HG03558 (cell line): Measurements from ENCODE around the gene SLCO4C1.

Experiments
- ATAC-seq: cut with Tn5 transposase; IDR thresholded peaks from one replicate; pipeline ENCODE4 v1.9.1; 2021; ENCODE audit warnings: moderate number of reproducible peaks; ENCODE audit not compliant: unreplicated experiment; ENCODE audit errors: extremely low read depth

SLCO4C1 gene

DNA sequence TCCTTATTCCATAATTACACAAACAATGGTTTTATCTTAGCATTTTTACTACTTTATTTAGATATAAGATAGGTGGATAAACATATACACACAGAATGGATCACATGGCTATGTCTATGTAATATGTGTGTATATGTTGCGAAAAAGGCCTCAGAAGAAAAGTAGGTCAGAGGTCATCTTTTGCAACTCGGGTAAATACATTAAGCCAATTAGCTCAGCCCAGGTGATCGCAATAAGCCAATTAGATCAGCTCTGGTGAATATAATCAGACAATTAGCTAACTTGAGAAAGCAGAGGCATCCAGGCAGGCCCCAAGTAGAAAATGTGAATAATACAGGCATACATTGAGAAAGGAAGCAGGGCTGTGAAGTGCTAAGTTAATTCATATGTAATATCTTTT lies 24.3 kb downstream of the SLCO4C1 start:
- ATAC-seq = no peak

DNA sequence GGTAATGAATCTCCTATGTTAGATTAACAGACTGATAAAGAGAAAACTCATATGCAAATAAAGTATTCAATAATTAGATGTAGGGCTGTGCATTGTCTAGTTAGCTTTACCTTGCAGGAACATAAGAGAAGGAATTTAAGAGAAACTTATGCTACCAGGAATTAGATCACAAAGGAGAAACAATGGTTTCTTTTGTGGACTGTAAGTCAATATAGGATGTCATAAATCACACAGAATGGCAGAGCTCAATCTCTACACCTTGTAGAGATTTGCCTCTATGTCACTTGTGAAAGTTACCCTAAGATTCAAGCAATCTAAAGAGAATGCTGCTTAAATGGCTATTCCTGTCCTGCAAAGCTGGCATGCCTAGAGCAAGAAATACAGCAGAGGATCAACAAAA lies 26.0 kb downstream of the SLCO4C1 start:
- no peak for ATAC-seq

DNA sequence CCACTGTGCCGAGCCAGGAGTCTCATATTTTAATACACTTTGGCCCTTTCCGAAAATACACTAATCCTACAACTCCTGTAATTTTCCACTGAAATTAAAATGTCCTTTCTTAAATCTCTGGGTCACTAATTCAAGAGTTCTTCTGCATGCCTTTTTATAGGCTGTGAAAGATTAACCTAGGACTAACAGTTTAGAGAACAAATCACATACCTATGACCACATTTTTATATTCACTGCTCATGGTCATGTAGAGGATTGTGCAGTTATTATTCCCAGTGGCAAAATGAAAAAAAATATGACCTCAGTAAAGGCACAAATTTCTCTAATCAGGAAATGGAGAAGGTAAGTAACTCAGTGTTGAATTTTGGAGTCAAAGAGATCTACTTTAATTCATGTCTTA lies 33.4 kb downstream of the SLCO4C1 start:
- no peak for ATAC-seq

DNA sequence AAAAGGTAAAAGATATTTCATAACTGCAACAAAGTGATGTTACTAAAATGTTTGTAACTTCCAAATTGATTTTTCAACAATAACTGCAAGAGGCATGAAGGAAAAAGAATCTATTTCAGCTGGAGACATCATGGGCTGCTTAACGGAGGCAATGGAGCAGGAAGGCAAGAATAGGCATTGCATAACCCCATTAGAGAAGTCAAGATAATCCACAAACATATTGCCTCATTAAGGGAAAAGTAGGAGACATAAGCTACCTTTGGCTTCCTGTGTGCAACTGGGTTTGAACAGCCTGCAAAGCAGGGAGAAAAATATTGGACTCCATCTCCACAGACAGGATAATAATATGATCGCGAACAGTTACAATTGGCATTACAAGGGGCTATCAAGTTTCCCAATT lies 46.7 kb downstream of the SLCO4C1 start:
- no peak for ATAC-seq

DNA sequence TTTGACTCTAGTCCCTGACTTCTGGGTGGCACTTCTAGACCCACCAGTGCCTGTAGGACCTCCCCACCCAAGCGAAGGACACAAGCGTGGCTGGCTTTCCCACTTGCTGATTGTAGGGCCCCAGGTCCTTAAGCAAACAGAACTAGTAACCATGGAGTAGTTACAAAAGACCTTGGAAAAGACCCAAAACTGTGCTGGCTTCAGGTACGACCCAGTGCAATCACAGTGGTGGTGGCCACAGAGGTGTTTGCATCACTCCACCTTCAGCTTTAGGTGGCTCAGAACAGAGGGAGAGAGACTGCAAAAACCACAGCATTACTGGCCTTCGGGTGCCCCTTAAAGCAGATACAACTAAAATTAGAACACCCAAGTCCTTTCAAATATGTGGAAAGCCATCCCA lies 52.9 kb downstream of the SLCO4C1 start:
- no peak for ATAC-seq

DNA sequence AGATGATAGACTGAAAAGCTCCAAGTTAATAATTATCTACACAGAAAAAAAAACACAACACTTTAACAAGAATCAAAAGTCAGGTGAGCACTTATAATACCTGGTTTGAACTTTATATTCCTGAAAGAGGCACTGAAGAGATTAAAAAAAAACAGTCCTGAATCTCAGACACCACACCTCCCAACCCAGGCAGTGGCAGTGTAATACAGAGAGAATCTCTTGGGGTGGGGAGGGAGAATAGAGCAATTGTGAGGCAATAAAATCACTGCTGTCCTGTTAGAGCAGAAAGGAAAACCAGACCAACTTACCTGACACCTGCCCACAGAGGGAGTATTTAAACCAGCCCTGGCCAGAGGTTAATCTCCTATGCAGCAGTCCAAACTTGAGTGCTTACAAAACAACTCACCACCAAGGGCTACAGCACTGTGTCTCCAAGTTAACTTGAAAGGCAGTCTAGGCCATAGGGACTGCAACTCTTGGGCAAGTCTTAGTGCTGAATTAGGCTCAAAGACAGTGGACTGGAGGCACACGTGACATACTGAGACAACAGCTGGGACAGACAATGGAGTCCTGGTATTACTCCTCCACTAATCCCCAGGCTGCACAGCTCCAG lies 54.2 kb downstream of the SLCO4C1 start:
- ATAC-seq = no peak

DNA sequence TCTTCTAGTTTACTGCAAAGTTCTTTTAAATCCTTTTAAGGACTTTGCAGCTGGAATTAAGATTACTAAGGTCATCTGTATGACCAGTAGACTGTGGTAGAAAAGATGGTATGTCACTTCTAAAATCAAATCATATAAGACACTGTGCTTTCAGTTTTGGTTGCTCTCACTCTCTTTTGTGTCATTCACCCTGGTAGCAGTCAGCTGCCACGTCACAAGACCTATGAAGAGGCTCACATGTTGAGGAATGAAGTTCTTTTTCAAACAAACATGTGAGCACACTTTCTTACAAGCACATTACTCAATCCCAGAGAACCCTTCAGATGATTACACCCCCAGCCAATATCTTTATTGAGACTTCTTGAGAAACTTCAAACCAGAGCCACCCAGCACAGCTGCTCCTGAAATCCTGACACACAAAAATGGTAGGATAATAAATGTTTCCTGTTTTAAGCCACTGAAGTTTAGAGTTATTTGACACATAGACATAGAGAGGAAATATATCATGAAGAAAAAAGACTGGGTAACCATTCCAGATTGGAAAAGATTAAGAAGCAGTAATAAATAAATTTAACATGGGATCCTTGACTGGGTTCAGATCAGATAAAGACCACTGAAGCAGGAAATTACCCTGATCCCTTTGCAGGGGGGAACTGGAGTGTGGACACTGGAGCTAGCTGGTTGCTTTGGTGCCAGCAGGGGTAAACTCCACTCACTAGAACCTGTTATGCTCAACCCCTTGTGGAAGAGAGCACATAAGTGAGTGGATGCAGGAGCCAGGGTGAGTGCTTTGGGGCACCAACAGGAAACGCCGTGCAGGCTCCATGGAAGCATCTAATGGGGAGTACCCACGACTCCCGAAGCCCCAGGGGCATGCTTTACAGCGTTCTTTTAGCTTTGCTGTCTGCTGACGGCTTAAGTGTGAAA lies 64.1 kb downstream of the SLCO4C1 start:
- peak; percentile 84 for ATAC-seq

DNA sequence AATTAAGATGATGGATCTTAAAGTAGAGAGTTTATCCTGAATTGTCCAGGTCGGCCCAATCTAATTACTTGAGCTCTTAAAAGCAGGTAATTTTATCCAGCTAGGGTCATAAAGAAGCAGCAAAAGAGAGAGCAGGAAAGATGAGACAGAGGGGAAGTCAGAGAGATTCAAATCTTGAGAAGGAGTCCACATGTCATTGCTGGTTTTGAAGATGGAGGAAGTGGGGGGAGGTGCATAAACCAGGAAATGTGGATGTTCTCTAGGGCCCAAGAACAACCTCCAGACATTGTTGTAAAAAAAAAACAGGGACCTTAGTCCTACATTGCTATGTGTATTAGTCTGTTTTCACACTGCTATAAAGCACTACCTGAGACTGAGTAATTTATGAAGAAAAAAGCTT lies 66.4 kb downstream of the SLCO4C1 start:
- ATAC-seq = no peak

DNA sequence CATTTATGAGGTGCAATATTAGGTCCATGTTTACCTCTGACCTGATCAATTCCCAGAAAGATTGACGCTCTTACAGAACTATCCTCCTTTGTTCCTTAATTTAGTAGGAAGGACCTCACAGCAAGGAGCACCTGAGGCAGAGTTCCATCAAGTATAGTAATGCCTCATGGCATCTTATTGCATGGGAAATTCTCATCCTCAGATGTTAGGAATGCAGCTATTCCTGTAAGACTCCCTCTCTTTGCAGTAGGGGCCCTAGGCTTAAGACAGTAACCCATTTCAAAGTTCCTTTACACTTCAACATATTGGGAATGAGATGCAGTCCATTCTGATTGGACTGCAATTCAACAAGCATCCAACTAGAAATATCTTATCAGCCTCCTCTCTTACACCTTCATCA lies 69.8 kb downstream of the SLCO4C1 start:
- ATAC-seq = no peak

DNA sequence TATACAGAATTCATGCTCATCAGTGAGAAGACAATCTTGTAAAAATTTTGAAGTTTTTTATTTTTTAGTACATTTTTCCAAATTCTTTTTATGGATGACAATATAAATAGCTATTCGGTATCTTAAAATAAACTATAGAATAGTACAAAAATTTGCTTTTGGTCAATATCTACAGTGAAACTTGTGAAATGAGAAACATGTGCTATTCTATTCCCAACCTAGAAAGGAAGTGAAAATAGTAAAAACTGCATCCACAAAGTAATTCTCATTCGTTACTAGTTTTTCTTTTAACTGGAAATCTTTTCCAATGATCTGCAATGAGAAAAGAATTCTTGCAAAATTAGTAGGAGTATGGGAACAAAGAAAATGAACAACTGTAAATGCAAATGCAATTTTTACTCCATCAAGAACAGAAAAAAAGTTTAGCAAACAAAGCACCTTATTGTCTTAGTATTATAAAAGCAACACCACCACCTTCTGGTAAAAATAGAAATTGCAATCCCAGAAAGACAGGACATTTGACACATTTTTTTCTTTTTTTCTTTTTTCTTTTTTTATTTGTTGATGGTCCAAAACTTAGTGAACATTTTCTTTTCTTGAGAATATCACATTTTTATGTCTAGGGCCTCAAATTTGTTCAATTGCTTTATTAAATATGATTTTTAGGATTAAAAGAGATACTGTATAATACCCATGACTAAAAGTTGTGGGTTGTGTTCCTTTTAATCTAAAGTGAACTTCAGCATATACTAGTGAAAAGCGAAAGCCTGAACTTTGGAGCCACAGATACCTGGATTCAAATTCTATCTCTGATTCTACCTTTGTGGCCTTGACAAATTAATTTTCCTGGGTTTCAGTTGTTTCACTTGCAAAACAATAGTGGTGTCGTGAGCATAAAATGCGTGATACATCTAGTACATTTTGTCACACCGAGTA lies 72.3 kb downstream of the SLCO4C1 start:
- ATAC-seq = no peak

DNA sequence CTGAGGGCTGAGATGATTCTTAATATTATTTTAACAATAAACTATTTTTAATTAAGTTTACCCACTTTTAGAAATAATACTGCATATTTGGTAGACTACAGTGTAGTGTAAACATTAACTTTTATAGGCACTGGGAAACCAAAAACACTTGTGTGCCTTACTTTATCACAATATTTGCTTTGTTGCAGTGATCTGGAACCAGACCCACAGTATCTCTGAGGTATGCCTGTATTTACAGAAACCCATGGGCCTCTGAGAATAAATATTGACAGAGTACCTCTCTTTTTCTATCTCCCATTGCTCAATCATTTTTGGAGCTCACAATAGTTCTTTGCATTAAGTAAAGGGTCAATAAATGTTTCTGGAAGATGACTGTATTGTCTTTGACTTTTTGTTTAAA lies 73.3 kb downstream of the SLCO4C1 start:
- no peak for ATAC-seq

DNA sequence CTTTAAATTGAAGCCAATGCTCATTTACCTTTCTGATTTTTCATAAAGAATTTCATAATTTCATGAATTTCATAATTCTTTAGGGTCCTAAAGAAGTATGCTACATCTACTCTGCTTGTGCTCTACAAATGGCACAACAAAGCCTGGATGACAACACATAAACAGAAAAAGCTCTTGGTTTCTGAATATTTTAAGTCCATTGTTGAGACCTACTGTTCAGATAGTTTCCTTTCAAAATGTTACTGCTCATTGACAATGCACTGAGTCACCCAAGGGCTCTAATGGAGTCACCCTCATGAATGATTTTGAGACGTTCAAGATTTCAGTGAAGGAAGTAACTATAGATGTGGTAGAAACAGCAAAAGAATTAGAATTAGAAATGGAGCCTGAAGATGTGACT lies 74.1 kb downstream of the SLCO4C1 start:
- ATAC-seq = no peak

DNA sequence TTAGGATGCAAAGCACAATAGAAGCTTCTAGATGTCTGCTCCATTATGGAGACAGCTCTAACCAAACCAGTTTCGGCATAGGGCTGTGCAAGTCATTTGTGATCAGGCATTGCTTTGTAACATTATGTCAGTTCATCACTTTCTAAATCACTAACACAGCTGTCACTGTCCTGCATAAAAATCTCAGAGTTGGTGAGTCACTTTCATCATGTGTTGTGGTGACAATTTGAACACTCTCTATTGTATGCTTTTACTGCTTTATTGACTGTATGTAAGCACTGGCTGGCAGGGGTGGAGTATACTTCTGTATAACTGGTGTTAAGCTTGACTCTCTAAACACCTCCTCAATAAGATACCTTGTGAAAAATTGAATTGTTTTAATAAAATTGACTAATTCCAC lies 77.9 kb downstream of the SLCO4C1 start:
- no peak for ATAC-seq

DNA sequence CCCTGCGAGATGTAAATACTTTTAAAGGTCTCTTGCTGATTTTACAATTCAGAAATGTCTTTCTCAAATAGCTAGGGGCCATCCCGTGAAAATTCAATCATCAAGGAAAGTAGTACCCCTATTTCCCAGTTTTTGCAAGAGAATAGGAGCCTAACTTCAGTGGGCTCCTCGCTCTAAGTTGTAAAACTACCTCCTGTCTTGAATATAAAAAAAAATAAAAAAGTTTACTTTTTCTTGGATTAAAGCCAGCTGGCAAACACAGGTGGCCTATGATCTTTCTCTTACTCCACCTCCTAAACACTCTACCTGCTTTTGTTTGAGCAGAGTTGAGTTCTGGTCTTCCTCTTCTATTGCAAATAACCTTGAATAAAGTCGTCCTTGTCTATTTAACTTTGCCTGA lies 79.4 kb downstream of the SLCO4C1 start:
- no peak for ATAC-seq

DNA sequence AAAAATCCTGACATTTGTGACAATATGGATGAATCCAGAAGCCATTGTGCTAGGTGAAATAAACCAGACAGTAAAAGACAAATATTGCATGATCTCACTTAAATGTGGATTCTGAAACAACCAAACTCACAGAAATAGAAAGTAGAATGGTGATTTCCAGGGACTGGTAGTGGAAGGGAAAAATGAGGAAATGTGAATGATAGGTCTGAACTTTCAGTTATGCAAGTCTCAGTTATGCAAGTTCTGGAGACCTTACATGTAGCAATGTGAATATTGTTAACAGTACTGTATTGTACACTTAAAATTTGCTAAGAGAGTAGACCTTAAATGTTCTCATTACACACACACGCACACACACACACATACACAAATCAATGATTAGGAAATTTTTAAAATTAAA lies 84.9 kb downstream of the SLCO4C1 start:
- no peak for ATAC-seq

DNA sequence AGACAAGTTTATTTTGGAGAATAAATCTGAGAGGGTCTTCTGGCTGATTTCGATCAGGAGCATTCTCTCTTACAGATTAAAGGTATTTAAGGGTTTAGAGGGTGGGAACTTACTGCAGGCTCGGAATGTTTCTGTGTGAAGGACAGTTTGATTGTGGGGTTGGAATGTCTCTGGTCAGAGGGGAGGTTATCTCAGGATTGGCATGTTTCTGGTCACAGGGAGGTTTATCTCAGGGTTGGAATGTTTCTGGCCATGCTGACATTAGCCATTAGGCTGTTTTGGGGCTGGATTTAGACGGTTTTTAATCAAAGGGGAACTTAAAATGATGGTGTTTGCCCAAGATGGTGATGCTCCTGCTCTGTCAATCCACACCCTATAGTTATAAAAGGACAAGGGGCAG lies 95.2 kb downstream of the SLCO4C1 start:
- ATAC-seq = no peak

DNA sequence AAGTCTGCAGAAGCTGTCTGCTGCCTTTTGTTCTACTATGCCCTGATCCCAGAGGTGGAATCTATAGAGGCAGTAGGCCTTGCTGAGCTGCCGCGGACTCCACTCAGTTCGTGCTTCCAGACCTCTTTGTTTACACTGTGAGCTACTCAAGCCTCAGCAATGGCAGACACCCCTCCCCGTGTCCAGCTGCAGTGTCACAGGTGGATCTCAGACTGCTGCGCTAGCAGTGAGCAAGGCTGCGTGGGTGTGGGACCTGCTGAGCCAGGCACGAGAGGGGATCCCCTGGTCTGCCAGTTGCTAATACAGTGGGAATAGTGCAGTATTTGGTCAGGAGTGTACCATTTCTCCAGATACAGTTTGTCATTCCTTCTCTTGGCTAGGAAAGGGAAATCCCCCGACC lies 99.6 kb downstream of the SLCO4C1 start:
- ATAC-seq = no peak
